Inflammatory macrophage treated with lipopolysaccharide for 1 hour (primary cell): ENCODE data around the gene C16orf89.

Experiments used
- DNase-seq, 2 donors: peaks; one replicate each; pipeline ENCODE4 v3.0.0-alpha.2; 2020 to 2022

The C16orf89 gene

GRCh38 chr16:5027575-5028235 is 38.1 kb downstream of the C16orf89 start:
- DNase-seq, result no peak

GRCh38 chr16:5027086-5027485 is 38.7 kb downstream of the C16orf89 start:
- no peak for DNase-seq

DNA sequence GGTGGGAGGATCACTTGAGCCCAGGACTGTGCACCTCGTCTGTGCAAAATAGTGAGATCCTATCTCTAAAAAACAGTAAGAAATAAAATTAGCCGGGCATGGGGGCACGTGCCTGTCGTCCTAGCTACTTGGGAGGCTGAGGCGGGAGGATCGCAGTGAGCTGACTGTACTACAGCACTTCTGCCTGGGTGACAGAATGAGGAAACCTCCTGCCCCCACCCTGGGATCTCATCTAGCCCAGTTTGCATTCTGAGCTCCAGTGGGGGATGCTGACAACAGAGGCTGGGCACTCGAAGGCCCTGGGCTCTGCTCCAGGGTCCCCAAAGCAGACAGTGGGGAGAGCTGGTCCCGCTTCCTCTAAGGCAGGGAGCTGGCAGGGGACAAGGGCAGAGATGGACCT is 39.1 kb downstream of the C16orf89 start:
- no peak for DNase-seq

DNA sequence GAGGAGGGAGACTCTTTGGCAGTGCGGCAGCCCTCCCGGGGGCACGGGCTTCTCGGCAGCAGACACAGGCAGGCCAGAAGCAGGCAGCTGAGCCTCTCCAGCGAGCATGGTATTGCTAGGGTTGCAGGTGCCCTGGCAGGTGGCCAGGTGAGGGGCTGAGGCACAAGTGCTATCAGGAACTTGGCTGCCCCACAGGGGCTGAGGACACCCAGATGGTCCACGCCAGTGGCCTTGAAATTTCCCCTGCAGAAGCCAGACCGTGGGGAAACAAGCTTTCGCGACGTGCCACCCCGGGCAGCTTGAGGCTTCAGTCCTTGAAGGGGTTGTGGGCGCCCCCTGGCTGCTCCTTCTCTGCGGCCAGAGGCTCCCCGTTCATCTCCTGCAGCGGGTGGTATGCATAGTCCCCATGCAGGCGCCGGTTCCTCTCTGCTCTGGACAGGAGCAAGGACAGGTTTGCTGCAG is 40.6 kb downstream of the C16orf89 start:
- no peak for DNase-seq

GRCh38 chr16:5024632-5025031 is 41.1 kb downstream of the C16orf89 start:
- no peak for DNase-seq

- DNase-seq, result no peak
Measured at GRCh38 chr16:5022521-5022920, 43.2 kb downstream of the C16orf89 start.

- peak in 1 of 2 donors; percentile 55 for DNase-seq
Measured at GRCh38 chr16:5020551-5020950, 45.2 kb downstream of the C16orf89 start.

DNA sequence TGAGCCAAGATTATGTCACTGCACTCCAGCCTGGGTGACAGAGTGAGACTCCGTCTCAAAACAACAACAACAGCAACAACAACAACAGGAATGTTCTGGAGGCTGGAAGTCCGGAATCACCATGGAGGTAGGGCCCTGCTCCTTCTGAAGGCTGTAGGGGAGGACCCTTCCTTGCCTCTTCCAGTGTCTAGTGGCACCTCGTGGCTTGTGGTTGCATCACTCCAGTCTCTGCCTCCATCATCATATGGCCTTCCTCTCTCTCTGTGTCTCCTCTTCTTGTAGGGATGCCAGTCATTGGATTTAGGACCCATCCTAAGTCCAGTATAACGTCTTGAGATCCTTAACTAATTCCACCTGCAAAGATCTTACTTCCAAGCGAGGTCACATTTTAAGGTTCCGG is 46.0 kb downstream of the C16orf89 start:
- DNase-seq, result no peak

- DNase-seq, result peak in 1 of 2 donors; percentile 29
Measured at GRCh38 chr16:5018793-5019192, 47.0 kb downstream of the C16orf89 start.

DNA sequence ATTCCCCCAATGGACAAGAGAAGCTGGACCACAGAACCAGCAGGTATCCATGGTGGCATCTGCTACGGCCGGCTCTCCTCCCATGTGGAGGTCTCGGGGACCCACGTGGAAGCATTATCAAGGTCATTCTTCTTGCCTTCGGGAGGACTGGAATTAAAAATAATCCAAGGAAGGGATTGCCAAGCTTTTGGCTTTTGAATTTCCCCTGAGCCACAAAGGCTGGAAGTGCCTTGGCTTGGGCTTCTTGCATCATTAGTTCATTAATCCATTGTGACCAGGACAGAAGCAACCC is 48.1 kb downstream of the C16orf89 start:
- DNase-seq, result no peak

- DNase-seq, result no peak
Measured at GRCh38 chr16:5016967-5017677, 48.6 kb downstream of the C16orf89 start.

DNA sequence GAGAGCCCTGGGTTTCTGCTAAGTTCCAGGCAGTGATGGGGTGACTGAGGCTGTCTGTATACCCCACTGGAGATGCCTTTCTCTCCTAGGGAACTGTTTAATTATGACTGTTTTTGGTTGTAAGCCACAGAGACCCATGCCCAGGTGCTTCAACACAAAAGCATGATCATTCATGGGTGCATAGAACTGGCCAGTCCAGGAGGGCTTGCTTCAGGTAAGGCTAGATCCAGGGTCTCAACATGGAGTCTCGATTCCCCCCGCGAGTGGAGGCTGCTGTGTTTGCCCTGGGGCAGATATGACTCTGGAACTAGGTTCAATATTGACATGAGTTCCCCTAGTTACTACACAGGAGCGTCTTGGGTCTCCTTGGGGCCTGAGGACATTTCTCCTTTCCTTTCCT is 49.9 kb downstream of the C16orf89 start:
- DNase-seq, result no peak

DNA sequence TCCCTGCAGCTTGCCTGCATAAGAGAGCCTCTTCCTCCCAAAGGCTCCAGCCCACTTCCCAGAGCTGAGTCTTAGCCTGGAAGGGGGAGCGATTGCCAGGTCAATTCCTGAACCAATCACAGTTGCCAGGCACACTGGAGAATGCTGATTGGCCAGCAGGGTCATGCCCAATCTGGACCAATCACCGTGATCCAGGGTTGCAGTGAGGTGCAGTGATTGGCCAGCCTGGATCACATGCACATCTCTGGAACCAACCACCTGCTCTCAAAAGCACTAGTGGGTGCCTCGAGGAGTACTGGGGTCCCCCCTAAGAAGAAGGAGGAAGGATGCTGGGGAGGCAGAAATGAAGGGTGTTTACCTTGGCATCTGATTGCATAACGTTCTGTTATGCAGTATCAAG is 50.4 kb downstream of the C16orf89 start:
- DNase-seq, result no peak

DNA sequence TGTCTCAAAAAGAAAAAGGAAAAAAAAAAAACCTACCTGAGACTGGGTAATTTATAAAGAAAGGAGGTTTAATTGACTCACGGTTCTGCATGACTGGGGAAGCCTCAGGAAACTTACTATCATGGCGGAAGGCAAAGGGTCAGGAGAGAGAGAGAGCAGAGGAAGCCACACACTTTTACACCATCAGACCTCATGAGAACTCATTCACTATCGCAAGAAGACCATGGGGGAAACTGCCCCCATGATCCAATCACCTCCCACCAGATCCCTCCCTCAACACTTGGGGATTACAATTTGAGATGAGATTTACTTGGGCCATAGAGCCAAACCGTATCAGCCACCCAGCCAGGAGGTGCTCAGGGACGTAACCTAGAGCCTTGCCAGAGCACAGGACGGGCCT is 52.9 kb downstream of the C16orf89 start:
- DNase-seq, result no peak

GRCh38 chr16:5011637-5012036 is 54.1 kb downstream of the C16orf89 start:
- DNase-seq, result no peak

DNA sequence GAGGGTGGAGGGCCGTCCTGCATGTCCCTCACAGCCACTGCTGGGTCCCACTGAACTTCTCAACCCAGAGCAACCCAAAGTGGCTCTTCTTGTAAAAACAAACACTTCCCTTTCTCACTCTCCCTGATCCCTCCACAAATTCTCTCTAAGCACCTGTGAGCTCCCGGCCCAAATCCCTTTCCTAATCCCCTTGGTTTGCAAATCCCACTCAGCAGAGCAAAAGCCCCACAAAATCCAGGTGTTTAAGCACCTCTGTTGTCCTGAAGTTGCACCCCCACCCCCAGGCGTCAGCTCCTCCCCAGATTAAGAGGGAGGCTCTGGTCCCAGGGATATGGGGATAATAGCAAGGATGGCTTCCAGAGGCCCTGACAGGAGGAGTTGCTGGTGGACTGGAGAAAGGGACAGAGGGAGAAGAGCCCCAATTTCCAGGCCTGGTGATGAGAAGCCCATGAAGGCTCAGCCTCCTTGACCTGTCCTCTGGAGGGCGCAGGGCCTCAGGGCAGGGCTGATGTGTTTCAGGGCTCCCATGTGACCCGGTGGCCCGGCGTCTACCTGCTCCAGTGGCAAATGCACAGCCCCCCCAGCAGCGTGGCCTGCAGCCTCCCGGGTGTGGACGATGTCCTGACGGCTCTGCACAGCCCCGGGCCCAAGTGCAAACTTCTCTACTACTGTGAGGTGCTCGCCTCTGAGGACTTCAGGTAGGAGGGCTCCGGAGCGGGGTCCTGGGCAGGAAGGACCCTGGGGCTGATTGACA is 55.0 kb downstream of the C16orf89 start:
- no peak for DNase-seq

DNA sequence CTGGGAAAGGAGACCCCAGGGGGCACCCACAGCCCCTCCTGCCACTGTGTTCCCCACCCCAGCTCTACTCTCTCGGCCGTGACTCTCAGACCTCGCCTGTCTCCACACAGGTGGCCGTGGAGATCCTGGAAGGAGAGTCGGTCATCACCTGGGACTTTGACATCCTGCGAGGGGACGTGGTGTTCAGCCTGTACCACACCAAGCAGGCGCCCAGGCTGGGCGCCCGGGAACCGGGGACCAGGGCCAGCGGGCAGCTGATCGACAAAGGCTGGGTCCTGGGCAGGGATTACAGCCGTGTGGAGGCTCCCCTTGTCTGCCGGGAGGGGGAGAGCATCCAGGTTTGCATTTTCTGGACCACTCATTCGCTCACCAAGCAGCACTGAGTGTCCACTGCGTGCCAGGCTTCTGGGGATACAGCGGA is 57.4 kb downstream of the C16orf89 start:
- DNase-seq, result no peak

GRCh38 chr16:5007256-5007655 is 58.5 kb downstream of the C16orf89 start:
- DNase-seq, result no peak

GRCh38 chr16:5006348-5007193 is 59.2 kb downstream of the C16orf89 start:
- no peak for DNase-seq

DNA sequence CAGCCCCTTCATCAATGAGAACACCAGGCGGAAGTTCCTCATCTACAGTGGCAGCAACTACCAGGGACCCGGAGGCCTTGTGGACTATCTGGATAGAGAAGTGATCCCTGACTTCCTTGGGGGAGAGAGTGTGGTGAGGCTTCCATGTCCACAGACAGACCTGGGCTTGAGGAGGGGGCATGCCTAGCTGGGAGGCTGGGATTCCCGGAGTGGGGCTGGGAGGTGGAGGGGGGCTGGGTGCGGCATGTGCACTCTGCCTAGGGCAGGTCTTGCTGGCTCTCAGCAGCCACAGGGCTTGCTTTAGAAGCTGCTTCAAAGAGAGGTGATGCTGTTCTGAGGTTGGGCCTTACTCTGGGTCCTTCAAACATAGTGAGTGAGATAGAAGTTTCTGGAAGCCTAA is 59.8 kb downstream of the C16orf89 start:
- no peak for DNase-seq

GRCh38 chr16:5004311-5004710 is 61.4 kb downstream of the C16orf89 start:
- no peak for DNase-seq

DNA sequence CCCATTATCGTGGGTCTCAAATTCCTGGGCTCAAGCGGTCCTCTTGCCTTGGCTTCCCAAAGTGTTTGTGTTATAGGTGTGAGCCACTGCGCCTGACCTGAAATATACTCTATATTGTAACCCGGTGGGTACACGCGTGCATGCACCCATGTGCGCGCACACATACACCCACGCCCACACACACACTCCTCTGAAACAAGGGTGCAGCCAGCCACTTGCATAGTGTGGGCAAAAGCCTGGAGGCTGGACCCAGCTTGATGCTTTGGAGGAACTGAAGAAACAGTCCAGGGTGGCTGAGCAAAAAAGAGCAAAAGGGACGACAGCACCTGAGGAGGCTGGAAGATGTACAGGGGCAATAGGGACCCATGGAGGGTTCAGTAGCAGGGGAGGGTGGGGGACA is 61.9 kb downstream of the C16orf89 start:
- DNase-seq, result no peak

DNA sequence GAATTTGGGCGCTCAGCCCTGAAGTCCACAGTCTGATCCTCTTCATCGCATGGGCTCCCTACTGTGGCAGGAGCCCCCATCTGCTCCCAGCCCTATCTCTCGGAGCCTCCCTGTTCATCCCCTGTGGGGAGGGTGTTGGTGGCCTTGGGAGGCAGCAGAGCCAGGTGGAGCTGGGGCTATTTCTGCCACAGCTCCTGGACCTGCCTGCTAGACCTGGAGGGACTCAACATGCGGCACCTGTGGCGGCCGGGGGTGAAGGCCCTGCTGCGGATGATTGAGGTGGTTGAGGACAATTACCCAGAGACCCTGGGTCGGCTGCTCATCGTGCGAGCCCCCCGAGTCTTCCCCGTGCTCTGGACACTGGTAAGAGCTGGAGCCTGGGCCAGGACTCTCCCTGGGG is 62.5 kb downstream of the C16orf89 start:
- DNase-seq, result no peak
